Bronchial epithelial cell (primary cell): ENCODE data around the gene CDC42BPA. TPM values are rescaled to one million over a fixed set of nuclear protein-coding genes. Genes with fewer than 3 reads are reported as not detected.
"Not testable (repeated sequence)": the region's sequence is repeated elsewhere in the genome, so short reads cannot be mapped to it uniquely, and the experiment has no call there.

ENCODE experiments used
- DNase-seq: peaks from one replicate; pipeline ENCODE4 v3.0.0-alpha.2; 2010; ENCODE audit warnings: low read depth
- FAIRE-seq: peaks from 2 replicates; lab custom pipeline; 2011; peaks lifted over from hg19 to GRCh38; lab: Jason Lieb, UNC
- H3K27me3 ChIP-seq: 2 replicates; pipeline ENCODE4 v1.5.1; 2011; ENCODE audit warnings: low read length; ENCODE audit not compliant: control insufficient read depth, insufficient read depth
- H3K36me3 ChIP-seq: 2 replicates; pipeline ENCODE4 v1.5.1; 2011; ENCODE audit warnings: low read length; ENCODE audit not compliant: control insufficient read depth, insufficient read depth
- H3K4me3 ChIP-seq: 2 replicates; pipeline ENCODE4 v1.5.1; 2011; ENCODE audit warnings: mild to moderate bottlenecking, low read depth, low read length, control low read depth
- total RNA-seq: library from RNA; depleted of rRNA; stranded (reverse); fragments of >200 nt; gene quantifications from 2 replicates; pipeline ENCODE4 v1.2.1, GENCODE V29; 2014
- TF ChIP-seq, protein P1 (sequence below): IDR thresholded peaks from 2 replicates; pipeline ENCODE4 v1.5.1; 2011; ENCODE audit warnings: mild to moderate bottlenecking, moderate library complexity, low read length, control low read depth, inconsistent platforms; ENCODE audit not compliant: insufficient read depth, severe bottlenecking

The CDC42BPA gene
- total RNA-seq, 1 donor from 2014 or later, result 25.8 TPM

DNA sequence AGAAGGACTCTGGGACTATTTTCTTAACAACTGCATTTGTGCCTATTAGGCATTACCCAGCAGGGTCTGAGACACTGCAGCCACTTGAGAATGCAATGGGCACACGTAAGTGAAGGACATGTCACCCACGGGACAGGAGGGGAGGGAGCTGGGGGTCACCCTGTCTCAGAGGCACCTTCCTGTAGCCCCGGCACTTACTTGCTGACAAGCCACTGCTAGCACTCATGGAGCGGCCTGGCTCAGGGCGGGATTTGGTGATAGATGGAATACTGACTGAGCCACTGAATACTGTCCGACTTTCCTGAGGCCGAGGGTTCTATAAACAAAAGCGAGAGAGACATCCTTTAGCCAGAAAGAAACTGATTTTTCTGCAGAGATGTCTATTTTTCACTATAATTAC, 313.5 kb downstream of the CDC42BPA start:
- no peak for DNase-seq
- TF ChIP-seq, protein P1, sequence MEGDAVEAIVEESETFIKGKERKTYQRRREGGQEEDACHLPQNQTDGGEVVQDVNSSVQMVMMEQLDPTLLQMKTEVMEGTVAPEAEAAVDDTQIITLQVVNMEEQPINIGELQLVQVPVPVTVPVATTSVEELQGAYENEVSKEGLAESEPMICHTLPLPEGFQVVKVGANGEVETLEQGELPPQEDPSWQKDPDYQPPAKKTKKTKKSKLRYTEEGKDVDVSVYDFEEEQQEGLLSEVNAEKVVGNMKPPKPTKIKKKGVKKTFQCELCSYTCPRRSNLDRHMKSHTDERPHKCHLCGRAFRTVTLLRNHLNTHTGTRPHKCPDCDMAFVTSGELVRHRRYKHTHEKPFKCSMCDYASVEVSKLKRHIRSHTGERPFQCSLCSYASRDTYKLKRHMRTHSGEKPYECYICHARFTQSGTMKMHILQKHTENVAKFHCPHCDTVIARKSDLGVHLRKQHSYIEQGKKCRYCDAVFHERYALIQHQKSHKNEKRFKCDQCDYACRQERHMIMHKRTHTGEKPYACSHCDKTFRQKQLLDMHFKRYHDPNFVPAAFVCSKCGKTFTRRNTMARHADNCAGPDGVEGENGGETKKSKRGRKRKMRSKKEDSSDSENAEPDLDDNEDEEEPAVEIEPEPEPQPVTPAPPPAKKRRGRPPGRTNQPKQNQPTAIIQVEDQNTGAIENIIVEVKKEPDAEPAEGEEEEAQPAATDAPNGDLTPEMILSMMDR, result no peak
- H3K27me3 ChIP-seq, result no peaks in the 10 kb centered on the region
- peaks cover 4% of the 10 kb centered on the region for H3K36me3 ChIP-seq
- FAIRE-seq, result no peak
- no peak overlapping the region for H3K4me3 ChIP-seq

DNA sequence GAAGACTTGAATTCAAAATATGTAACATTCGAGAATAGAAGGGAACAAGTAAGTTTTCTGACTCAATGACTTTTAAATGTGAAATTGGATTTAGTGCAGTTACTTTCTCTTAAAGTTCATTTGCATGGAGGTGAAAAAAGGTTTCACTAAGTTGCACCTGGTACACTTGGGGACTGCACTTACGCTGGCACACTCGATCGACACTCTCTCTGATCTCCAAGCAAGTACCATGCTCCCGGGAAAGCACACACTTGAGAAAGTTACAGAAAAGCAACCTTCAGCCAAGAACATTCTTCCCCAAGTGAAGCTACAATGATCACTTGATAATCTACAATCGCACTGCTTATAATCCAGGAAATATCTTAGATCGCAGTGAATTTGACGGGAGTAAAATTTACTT, 315.1 kb downstream of the CDC42BPA start:
- TF ChIP-seq, protein P1, result no peak
- no peak for FAIRE-seq
- peaks cover 4% of the 10 kb centered on the region for H3K36me3 ChIP-seq
- H3K4me3 ChIP-seq, result no peak overlapping the region
- no peaks in the 10 kb centered on the region for H3K27me3 ChIP-seq
- DNase-seq, result no peak

DNA sequence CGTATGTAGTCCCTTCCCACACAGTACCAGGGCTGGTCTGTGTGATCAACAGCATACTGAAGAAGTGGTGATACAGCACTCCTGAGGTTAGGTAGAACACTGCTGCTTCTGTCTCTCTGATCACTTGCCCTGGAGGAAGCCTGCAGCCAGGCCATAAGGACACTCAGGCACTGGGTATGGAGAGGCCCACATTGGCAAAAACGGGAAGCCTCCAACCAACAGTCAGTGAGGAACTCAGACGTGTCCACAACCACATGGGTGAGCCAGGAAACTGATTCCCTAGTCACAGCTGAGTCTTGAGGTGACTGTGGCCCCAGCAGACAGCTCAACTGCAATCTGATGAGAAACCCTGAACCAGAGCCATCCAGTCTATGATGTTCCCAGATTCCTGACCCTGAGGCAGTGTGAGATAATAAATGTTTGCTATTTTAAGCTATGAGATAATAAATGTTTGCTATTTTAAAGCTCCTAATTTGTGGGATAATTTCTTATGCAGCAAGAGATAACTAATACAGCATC, 315.7 kb downstream of the CDC42BPA start:
- no peak overlapping the region for H3K4me3 ChIP-seq
- no peak for FAIRE-seq
- TF ChIP-seq, protein P1, result no peak
- DNase-seq, result no peak
- H3K36me3 ChIP-seq, result peaks cover 4% of the 10 kb centered on the region
- H3K27me3 ChIP-seq, result no peaks in the 10 kb centered on the region

DNA sequence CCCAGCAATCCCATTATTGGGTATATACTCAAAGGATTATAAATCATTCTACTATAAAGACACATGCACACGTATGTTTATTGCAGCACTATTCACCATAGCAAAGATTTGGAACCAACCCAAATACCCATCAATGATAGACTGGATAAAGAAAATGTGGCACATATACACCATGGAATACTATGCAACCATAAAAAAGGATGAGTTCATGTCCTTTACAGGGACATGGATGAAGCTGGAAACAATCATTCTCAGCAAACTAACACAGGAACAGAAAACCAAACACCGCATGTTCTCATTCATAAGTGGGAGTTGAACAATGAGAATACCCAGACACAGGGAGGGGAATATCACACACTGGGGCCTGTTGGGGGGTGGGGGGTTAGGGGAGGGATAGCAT, 318.7 kb downstream of the CDC42BPA start:
- H3K36me3 ChIP-seq, H3K27me3 ChIP-seq, FAIRE-seq, H3K4me3 ChIP-seq, DNase-seq: not testable (repeated sequence)

DNA sequence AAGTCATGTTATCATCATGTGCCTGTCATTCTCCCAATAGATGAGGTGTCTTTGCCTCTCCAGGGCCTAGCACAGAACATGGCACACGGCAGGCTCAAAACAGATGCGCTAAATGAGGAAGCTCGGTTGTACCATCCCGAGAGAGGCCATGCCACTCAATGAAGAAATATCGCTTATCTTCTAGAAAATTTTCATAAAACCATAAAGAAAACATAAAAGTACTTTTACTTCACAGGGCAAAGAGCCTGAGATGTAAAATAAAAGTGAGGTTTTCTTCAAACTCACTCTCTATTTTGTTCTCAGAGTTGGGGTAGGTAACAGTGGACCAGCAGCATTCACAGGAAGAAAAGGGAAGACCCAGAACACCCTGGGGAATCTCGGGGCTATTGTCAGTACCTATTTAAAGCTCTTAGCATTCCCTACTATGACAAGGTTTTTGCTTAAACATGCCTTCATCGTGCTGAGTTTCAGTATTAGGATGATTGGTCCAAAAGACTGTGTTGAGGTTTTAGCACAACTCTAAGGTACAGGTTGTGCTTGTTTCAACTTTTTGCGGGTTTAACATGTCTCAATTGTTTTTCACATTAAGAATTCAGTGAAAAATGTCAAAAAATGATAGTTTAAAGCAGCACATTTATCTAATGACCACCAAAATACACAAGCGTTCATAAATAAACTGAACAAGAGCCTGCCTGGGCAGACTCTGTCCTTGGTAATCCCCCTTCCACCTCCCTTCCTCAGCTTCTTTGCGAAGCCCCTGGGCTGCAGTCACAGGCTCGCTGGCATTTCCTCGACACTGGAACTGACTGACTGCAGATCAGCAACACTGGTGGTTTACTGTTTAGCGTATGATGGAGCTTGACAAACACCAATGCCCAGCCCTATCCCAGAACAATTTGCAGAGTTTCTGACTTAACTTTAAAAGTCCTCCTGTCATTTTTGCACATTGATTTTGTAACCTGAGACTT, 322.6 kb downstream of the CDC42BPA start:
- Histone ChIP-seq H3K36me3 (peaks cover 2% of the 10 kb centered on the region), H3K27me3 (no peaks in the 10 kb centered on the region), H3K4me3 (no peak overlapping the region)
- TF ChIP-seq, protein P1, result no peak
- no peak for DNase-seq
- no peak for FAIRE-seq

DNA sequence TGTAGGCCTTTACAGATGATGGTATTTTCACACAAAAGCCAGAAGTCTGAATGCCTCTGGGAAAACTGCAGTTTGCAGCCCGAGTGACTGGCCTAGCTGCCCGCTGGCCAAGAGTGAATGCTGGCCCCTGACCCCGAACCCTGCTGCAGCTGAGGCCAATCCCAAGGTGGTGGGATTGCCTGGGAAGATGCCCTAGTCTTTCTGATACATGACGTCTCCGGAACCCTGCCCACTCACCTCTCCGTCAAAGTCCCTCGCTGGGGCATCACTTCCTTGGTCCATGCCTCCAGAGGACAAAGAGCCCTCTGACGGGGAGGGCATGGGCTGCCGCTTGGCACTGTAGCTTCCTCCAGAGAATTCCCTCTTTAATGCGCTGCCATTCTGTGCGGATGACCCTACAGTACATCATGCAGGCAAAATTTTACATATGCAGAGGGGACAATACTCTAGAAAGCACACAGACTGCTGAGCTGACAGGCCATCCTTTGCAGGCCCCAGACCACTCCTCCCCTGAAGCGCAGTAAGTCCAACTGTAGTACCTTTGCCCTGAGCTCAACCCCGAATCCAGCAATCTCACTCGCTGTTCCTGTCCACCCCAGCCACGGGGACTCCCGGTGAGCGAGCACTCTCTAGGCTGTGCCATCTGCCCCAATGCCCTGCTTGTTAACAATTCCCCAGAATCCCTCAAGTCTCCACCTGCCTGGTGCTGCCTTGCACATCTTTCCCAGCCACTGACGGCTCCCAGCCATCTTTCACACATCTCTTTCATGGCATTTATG, 323.5 kb downstream of the CDC42BPA start:
- no peak for FAIRE-seq
- H3K36me3 ChIP-seq, result peaks cover 2% of the 10 kb centered on the region
- TF ChIP-seq, protein P1, result no peak

More for the DNA sequence above, 323.5 kb downstream of the CDC42BPA start:
- Histone ChIP-seq H3K27me3 (no peaks in the 10 kb centered on the region), H3K4me3 (no peak overlapping the region)
- DNase-seq, result no peak
